Raji (cell line): Measurements from ENCODE around the gene RIPOR3.

ENCODE experiments used
- POLR2A ChIP-seq: IDR thresholded peaks from 2 replicates; pipeline ENCODE4 v1.6.1; 2011; ENCODE audit warnings: low read depth, low read length, control low read depth; ENCODE audit not compliant: insufficient read depth

The RIPOR3 gene

GRCh38 chr20:50727792-50728485 lies 36.6 kb upstream of the RIPOR3 start:
- no peak for TF ChIP-seq POLR2A

- TF ChIP-seq POLR2A: no peak
These were observed 35.8 kb upstream of the RIPOR3 start for GRCh38 chr20:50726955-50727791.

- TF ChIP-seq POLR2A: no peak
These were observed 34.3 kb upstream of the RIPOR3 start for GRCh38 chr20:50725724-50726005.

- TF ChIP-seq POLR2A: no peak
These were observed 33.7 kb upstream of the RIPOR3 start for GRCh38 chr20:50724851-50725723.

- no peak for TF ChIP-seq POLR2A
These were observed 32.9 kb upstream of the RIPOR3 start for GRCh38 chr20:50724112-50724725.

- no peak for TF ChIP-seq POLR2A
These were observed 32.3 kb upstream of the RIPOR3 start for GRCh38 chr20:50723672-50724071.

GRCh38 chr20:50722424-50723155 lies 31.2 kb upstream of the RIPOR3 start:
- TF ChIP-seq POLR2A: no peak

GRCh38 chr20:50721881-50722281 lies 30.5 kb upstream of the RIPOR3 start:
- TF ChIP-seq POLR2A: no peak

- TF ChIP-seq POLR2A: no peak
These were observed 29.2 kb upstream of the RIPOR3 start for GRCh38 chr20:50720582-50720981.

GRCh38 chr20:50720026-50720425 lies 28.7 kb upstream of the RIPOR3 start:
- no peak for TF ChIP-seq POLR2A

- no peak for TF ChIP-seq POLR2A
These were observed 28.0 kb upstream of the RIPOR3 start for GRCh38 chr20:50719328-50719727.

GRCh38 chr20:50717974-50718761 lies 26.8 kb upstream of the RIPOR3 start:
- TF ChIP-seq POLR2A: no peak

GRCh38 chr20:50717312-50717711 lies 26.0 kb upstream of the RIPOR3 start:
- no peak for TF ChIP-seq POLR2A

- TF ChIP-seq POLR2A: no peak
These were observed 25.2 kb upstream of the RIPOR3 start for GRCh38 chr20:50716518-50716917.
